H1 (cell line): ENCODE results near the gene PDE6D. TPM values are rescaled to one million over a fixed set of nuclear protein-coding genes. Genes with fewer than 3 reads are reported as not detected.

Experiments
- CTCF ChIA-PET: fragments of 300-600 bp; sonication (Branson Sonifier 250); formaldehyde crosslinking; loops from one replicate; lab custom pipeline; 2021; ENCODE audit not compliant: partially characterized antibody; lab: Charles Lee
- POLR2A ChIA-PET: fragments of 300-600 bp; sonication (Branson Sonifier 250); formaldehyde crosslinking; loops from one replicate; lab custom pipeline; 2021; ENCODE audit warnings: inconsistent platforms; ENCODE audit not compliant: partially characterized antibody; lab: Charles Lee
- DNase-seq, 2 experiments: peaks; one replicate each; pipeline versions ENCODE4 v3.0.0 to v3.0.0-alpha.2; 2010 to 2022; ENCODE audit warnings: low spot score in 2 of 2, low read depth in 1 of 2, mixed read lengths in 1 of 2
- FAIRE-seq: peaks from 2 replicates; lab custom pipeline; 2011; peaks lifted over from hg19 to GRCh38; lab: Jason Lieb, UNC
- H2AFZ ChIP-seq: 2 replicates; pipeline ENCODE4 v1.8.1; 2012; ENCODE audit warnings: low read length, inconsistent platforms
- H2AK5ac ChIP-seq: 2 replicates; pipeline ENCODE4 v1.6.1; 2013; ENCODE audit warnings: low read depth, low read length
- H2BK120ac ChIP-seq: replicated peaks from 2 replicates; pipeline ENCODE3; 2013; ENCODE audit warnings: low read depth, low read length, inconsistent platforms
- H2BK12ac ChIP-seq: 2 replicates; pipeline ENCODE4 v1.6.1; 2013; ENCODE audit warnings: low read depth, low read length
- H2BK15ac ChIP-seq: 2 replicates; pipeline ENCODE4 v1.6.1; 2013; ENCODE audit warnings: low read length
- H2BK20ac ChIP-seq: 2 replicates; pipeline ENCODE4 v1.6.1; 2013; ENCODE audit warnings: low read length
- H2BK5ac ChIP-seq: 2 replicates; pipeline ENCODE4 v1.6.1; 2013; ENCODE audit warnings: low read depth, low read length
- H3K14ac ChIP-seq: 2 replicates; pipeline ENCODE4 v1.6.1; 2013; ENCODE audit warnings: inconsistent platforms; ENCODE audit not compliant: insufficient read length
- H3K18ac ChIP-seq: 2 replicates; pipeline ENCODE4 v1.6.1; 2013; ENCODE audit warnings: low read length; ENCODE audit errors: extremely low read depth
- H3K23ac ChIP-seq: 2 replicates; pipeline ENCODE4 v1.6.1; 2013; ENCODE audit warnings: inconsistent platforms; ENCODE audit not compliant: insufficient read length
- H3K23me2 ChIP-seq: 2 replicates; pipeline ENCODE4 v1.6.1; 2013; ENCODE audit warnings: low read depth, low read length
- H3K27ac ChIP-seq: 2 replicates; pipeline ENCODE4 v1.6.1; 2011; ENCODE audit warnings: low read depth, low read length, inconsistent platforms
- H3K27me3 ChIP-seq, 4 experiments: replicated peaks in 1 of 4; 1 replicate in 1 of 4; 2 replicates in 3 of 4; pipeline versions ENCODE4 v1.6.1 to v1.8.1; 2011 to 2013; ENCODE audit warnings: low read length in 3 of 4, mild to moderate bottlenecking in 3 of 4, inconsistent platforms in 2 of 4, mixed read lengths in 2 of 4, moderate library complexity in 1 of 4; ENCODE audit not compliant: control insufficient read depth in 3 of 4, insufficient read depth in 3 of 4; ENCODE audit errors: extremely low read depth in 1 of 4
- H3K36me3 ChIP-seq, 4 experiments: 2 replicates each; pipeline versions ENCODE4 v1.6.1 to v1.8.1; 2011 to 2013; ENCODE audit warnings: mild to moderate bottlenecking in 4 of 4, low read length in 3 of 4, moderate library complexity in 2 of 4, control low read depth in 1 of 4, inconsistent platforms in 1 of 4; ENCODE audit not compliant: insufficient read depth in 4 of 4, control insufficient read depth in 2 of 4
- H3K4ac ChIP-seq: replicated peaks from 2 replicates; pipeline ENCODE3; 2013; ENCODE audit warnings: low read length, low read depth, mixed read lengths, inconsistent platforms; ENCODE audit not compliant: insufficient read length
- H3K4me1 ChIP-seq, 4 experiments: replicated peaks in 1 of 4; 1 replicate in 1 of 4; 2 replicates in 3 of 4; pipeline versions ENCODE4 v1.6.1 to v1.8.1; 2011 to 2013; ENCODE audit warnings: low read length in 3 of 4, inconsistent platforms in 2 of 4, mixed read lengths in 1 of 4; ENCODE audit not compliant: insufficient read depth in 4 of 4, control insufficient read depth in 3 of 4
- H3K4me2 ChIP-seq, 2 experiments: 2 replicates each; pipeline versions ENCODE4 v1.6.1 to v1.8.1; 2011 to 2013; ENCODE audit warnings: low read depth in 2 of 2, low read length in 2 of 2, control low read depth in 1 of 2, inconsistent platforms in 1 of 2, mild to moderate bottlenecking in 1 of 2; ENCODE audit not compliant: insufficient read depth in 1 of 2
- H3K4me3 ChIP-seq, 4 experiments: fragments of 200-600, 300-600 bp in 1 of 4; sonication (generic), shearing (Covaris generic), sonication (Bioruptor Twin) in 1 of 4; 2 replicates each; pipeline versions ENCODE4 v1.5.1 to v1.8.1; 2011 to 2016; ENCODE audit warnings: low read length in 4 of 4, low read depth in 3 of 4, control low read depth in 2 of 4, inconsistent platforms in 2 of 4, mild to moderate bottlenecking in 2 of 4, mixed read lengths in 1 of 4, moderate library complexity in 1 of 4; ENCODE audit not compliant: insufficient read depth in 2 of 4; ENCODE audit errors: extremely low read depth in 1 of 4
- H3K56ac ChIP-seq: replicated peaks from 2 replicates; pipeline ENCODE3; 2013; ENCODE audit warnings: low read depth, mild to moderate bottlenecking, mixed read lengths, low read length, inconsistent platforms; ENCODE audit not compliant: insufficient read length
- H3K79me1 ChIP-seq: 2 replicates; pipeline ENCODE4 v1.6.1; 2013; ENCODE audit warnings: low read depth, low read length, control low read depth
- H3K79me2 ChIP-seq, 2 experiments: 2 replicates each; pipeline versions ENCODE4 v1.6.1 to v1.8.1; 2012 to 2013; ENCODE audit warnings: low read length in 2 of 2, mild to moderate bottlenecking in 2 of 2, inconsistent platforms in 1 of 2; ENCODE audit not compliant: insufficient read depth in 2 of 2, control insufficient read depth in 1 of 2
- H3K9ac ChIP-seq, 4 experiments: replicated peaks in 1 of 4; 1 replicate in 1 of 4; 2 replicates in 3 of 4; pipeline versions ENCODE4 v1.6.1 to v1.8.1; 2011 to 2013; ENCODE audit warnings: low read depth in 3 of 4, low read length in 3 of 4, control low read depth in 2 of 4, mild to moderate bottlenecking in 2 of 4, moderate library complexity in 2 of 4, inconsistent platforms in 1 of 4; ENCODE audit errors: extremely low read depth in 1 of 4
- H3K9me3 ChIP-seq, 2 experiments: 2 replicates each; pipeline versions ENCODE4 v1.6.1 to v1.8.1; 2012 to 2013; ENCODE audit warnings: mild to moderate bottlenecking in 2 of 2, moderate library complexity in 2 of 2, control low read depth in 1 of 2, inconsistent platforms in 1 of 2, low read depth in 1 of 2, low read length in 1 of 2, mixed read lengths in 1 of 2; ENCODE audit not compliant: insufficient read depth in 2 of 2
- H4K20me1 ChIP-seq, 2 experiments: replicated peaks in 1 of 2; 2 replicates each; pipeline versions ENCODE3 to v1.8.1; 2011 to 2013; ENCODE audit warnings: inconsistent platforms in 2 of 2, low read length in 2 of 2, mild to moderate bottlenecking in 1 of 2; ENCODE audit not compliant: insufficient read depth in 2 of 2, control insufficient read depth in 1 of 2
- H4K5ac ChIP-seq: 2 replicates; pipeline ENCODE4 v1.6.1; 2013; ENCODE audit warnings: low read length, low read depth, mixed read lengths, inconsistent platforms; ENCODE audit not compliant: insufficient read length
- H4K8ac ChIP-seq: 2 replicates; pipeline ENCODE4 v1.8.0; 2013; ENCODE audit warnings: mild to moderate bottlenecking, moderate library complexity, low read length, inconsistent platforms; ENCODE audit not compliant: insufficient read depth; ENCODE audit errors: extremely low read depth
- H4K91ac ChIP-seq: replicated peaks from 2 replicates; pipeline ENCODE3; 2013; ENCODE audit warnings: low read length, mixed read lengths, inconsistent platforms; ENCODE audit not compliant: insufficient read length
- ATF2 ChIP-seq: IDR thresholded peaks from 2 replicates; pipeline ENCODE4 v1.6.1; 2012; ENCODE audit warnings: low read length, inconsistent platforms
- CEBPB ChIP-seq: IDR thresholded peaks from 2 replicates; pipeline ENCODE4 v1.6.1; 2012; ENCODE audit warnings: low read depth, low read length
- EP300 ChIP-seq, 2 experiments: IDR thresholded peaks; 1 replicate in 1 of 2; 2 replicates in 1 of 2; pipeline ENCODE4 v1.6.1; 2011 to 2012; ENCODE audit warnings: low read depth in 2 of 2, low read length in 2 of 2, mild to moderate bottlenecking in 2 of 2, borderline replicate concordance in 1 of 2, inconsistent platforms in 1 of 2, moderate library complexity in 1 of 2
- GABPA ChIP-seq: IDR thresholded peaks from 2 replicates; pipeline ENCODE4 v1.6.1; 2011; ENCODE audit warnings: mild to moderate bottlenecking, low read length, moderate library complexity, borderline replicate concordance; ENCODE audit not compliant: insufficient read depth
- SAP30 ChIP-seq: fragments of 300-600 bp; sonication (generic); IDR thresholded peaks from 2 replicates; pipeline ENCODE4 v1.7.1; 2012; ENCODE audit warnings: low read length, moderate library complexity, mild to moderate bottlenecking, inconsistent platforms; ENCODE audit not compliant: insufficient read depth, insufficient replicate concordance
- TAF7 ChIP-seq: optimal IDR thresholded peaks from 2 replicates; pipeline ENCODE3; 2011; ENCODE audit warnings: low read depth, mild to moderate bottlenecking, inconsistent platforms, low read length, moderate library complexity, borderline replicate concordance
- TCF12 ChIP-seq: IDR thresholded peaks from 2 replicates; pipeline ENCODE4 v1.6.1; 2011; ENCODE audit warnings: low read depth, mild to moderate bottlenecking, low read length
- WGBS, 2 experiments: shearing (Covaris generic) in 1 of 2; methylation state at CpG; one replicate each; pipeline versions ENCODE4 v1.1.6 to v1.1.7; 2013 to 2015; ENCODE audit warnings: low lambda C conversion rate in 2 of 2, mixed read lengths in 2 of 2, inconsistent platforms in 1 of 2, low coverage in 1 of 2, missing lambda C conversion rate in 1 of 2; ENCODE audit not compliant: insufficient replicate concordance in 2 of 2, insufficient coverage in 1 of 2, insufficient read length in 1 of 2; ENCODE audit errors: extremely low coverage in 1 of 2, missing lambda C conversion rate in 1 of 2; 5-methylcytosine and 5-hydroxymethylcytosine counted together
- polyA plus RNA-seq, 7 experiments: library from polyadenylated mRNA; depleted of rRNA in 3 of 7; stranded (reverse) in 5 of 7; unstranded in 2 of 7; fragments of >200 nt in 5 of 7; fragments of 200-250 nt in 2 of 7; gene quantifications; 1 replicate in 5 of 7; 2 replicates in 1 of 7; 4 replicates in 1 of 7; pipeline versions ENCODE4 v1.2.1 to v1.2.3, GENCODE V29; 2011 to 2013; ENCODE audit warnings: missing spikeins in 2 of 7, mixed read lengths in 2 of 7
- total RNA-seq: library from RNA; stranded (reverse); fragmentation: NEBNext Ultra II Directional; extraction: Animal tissue kit (Norgen Biotek cat#: 25700); gene quantifications from 2 replicates; pipeline ENCODE4 v1.2.1, GENCODE V29; 2021

PDE6D gene
- total and polyA plus RNA-seq, 2 of the 8 experiments (the other 6 are each of a cell fraction or from before 2014, with no cell fraction given), result 33.7 to 63.9 TPM

DNA sequence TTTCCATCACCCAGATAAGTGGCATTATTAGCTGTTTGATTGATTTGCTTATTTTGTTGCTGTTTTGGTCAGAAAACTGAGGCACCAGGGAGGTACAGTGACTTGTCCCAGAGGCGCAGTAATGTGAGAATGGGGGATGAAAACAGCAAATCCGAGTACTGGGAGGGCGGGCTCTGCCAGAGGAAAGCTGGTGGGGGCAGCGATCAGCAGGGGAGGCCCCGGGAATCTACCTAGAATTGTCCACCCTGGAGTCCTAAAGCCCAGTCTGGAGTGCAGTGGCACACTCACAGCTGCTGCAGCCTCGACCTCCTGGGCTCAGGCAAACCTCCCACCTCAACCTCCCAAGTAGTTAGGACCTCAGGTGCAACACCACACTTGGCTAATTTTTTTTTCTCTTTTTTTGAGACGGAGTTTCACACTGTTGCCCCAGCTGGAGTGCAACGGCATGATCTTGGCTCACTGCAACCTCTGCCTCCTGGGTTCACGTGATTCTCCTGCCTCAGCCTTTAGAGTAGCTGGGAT, 89.8 kb downstream of the PDE6D start:
- Histone ChIP-seq H3K27me3 (no peaks in the 10 kb centered on the region), H4K5ac (no peak overlapping the region), H2AK5ac (no peak overlapping the region), H3K36me3 (no peaks in the 10 kb centered on the region), H3K23me2 (no peaks in the 10 kb centered on the region; the same call in 1 of the 2 replicates), H3K9ac (no peak overlapping the region), H3K9me3 (no peaks in the 10 kb centered on the region), H2BK5ac (no peak overlapping the region), H3K4me1 (peaks cover 4 to 22% (median 10%) of the 10 kb centered on the region in 4 experiments), H3K4me2 (no peak overlapping the region), H3K79me1 (no peaks in the 10 kb centered on the region), H3K18ac (no peak overlapping the region), H3K14ac (no peak overlapping the region), H3K56ac (no peak overlapping the region), H3K4me3 (no peak overlapping the region), H4K8ac (peak overlapping the region; percentile 57; the same call in 1 of the 2 replicates), H4K20me1 (peaks cover 0 to 1% of the 10 kb centered on the region in 2 experiments), H2BK20ac (no peak overlapping the region), H2BK12ac (no peak overlapping the region), H2BK120ac (no peak overlapping the region), H3K23ac (no peak overlapping the region), H3K79me2 (no peaks in the 10 kb centered on the region), H4K91ac (no peak overlapping the region), H3K27ac (no peak overlapping the region), H2BK15ac (no peak overlapping the region), H3K4ac (peak overlapping the region; percentile 50)
- DNase-seq (no peak), FAIRE-seq (no peak)
- ChIA-PET POLR2A (interaction anchor here (1.1 to 27.8 kb wide), 6 partner anchors 14 to 92 kb away, joined by 3 to 1080 read pairs (median 8); partner anchors contain the start of gene PTMA), CTCF (interaction anchor here (0.6 to 31.4 kb wide), 11 partner anchors 11 to 223 kb away, joined by 3 to 555 read pairs (median 4); partner anchors contain the start of gene PTMA)
- WGBS, 2 experiments, result 73% methylated on average over 9 of the region's 9 CpGs; no CpG with 5 or more reads in 1 of the 2 experiments
- TF ChIP-seq CEBPB, result no peak
- TF ChIP-seq TCF12, result no peak
- no peak for TF ChIP-seq EP300 (IDR thresholded peaks at IDR 0.05; ENCODE audit: borderline replicate concordance in 1 of 2, low read depth in 2 of 2, low read length in 2 of 2)
- no peak for TF ChIP-seq TAF7
- no peak for TF ChIP-seq SAP30
- no peak for TF ChIP-seq ATF2
- TF ChIP-seq GABPA, result no peak
- TF ChIP-seq, all 59 proteins: peak for 0
- H2AFZ ChIP-seq, result no peak overlapping the region
